G401 (cell line): ENCODE results near the gene OR8A1. TPM values are rescaled to one million over a fixed set of nuclear protein-coding genes. Genes with fewer than 3 reads are reported as not detected.

Experiments used
- DNase-seq: peaks from one replicate; pipeline ENCODE4 v3.0.0-alpha.2; 2015; ENCODE audit warnings: low spot score
- in situ Hi-C: cut with HindIII; loops from 2 replicates; pipeline ENCODE4 v1.10.0; 2016; ENCODE audit warnings: low sequenced_read_pairs, mixed read lengths
- total RNA-seq: library from RNA; depleted of rRNA; stranded (reverse); fragments of >200 nt; shearing (Covaris generic); gene quantifications from 2 replicates; pipeline ENCODE4 v1.2.3, GENCODE V29; 2014; rRNA removed

The OR8A1 gene
- total RNA-seq = not detected in 2 replicates

DNA sequence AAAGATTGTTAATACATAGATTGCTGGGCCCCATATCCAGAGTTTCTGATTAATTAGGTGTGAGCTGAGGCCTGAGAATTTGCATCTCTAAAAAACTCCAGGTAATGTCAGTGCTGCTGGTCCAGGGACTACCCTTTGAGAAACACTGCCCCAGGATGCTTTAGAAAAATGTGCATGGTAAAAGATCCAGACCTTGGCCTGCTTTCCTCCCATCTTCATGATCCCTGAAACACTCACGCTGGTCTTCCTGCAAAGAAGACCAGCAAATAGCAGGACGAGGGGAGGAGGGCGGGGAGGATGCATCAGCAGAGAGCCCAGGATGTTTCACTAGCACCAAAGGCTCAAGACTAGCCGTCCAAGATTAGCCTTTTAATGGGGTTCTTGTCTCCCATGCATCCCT, at the start of gene OR8A1:
OR8A1 (plus strand) TSS at position 301 of the 400 bp plus-strand sequence. CDS start 123 bp downstream, outside the sequence.
- DNase-seq = no peak
- in situ Hi-C loops = no loop called here

DNA sequence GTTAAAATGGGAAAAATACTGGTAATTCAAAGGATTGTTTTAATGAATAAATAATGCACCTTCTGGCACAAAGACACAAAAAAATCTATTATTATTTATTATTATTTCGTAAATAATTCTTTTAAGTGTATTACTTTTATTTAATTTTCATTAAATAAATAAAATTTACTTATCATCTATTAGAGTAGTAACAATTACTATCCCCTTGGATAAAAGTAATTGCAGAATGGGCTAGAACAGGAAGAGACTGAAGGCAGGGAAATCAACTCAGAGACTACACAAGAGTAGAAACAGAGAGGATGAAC, 49.3 kb upstream of the OR8A1 start:
- no peak for DNase-seq
- in situ Hi-C loops = no loop called here

DNA sequence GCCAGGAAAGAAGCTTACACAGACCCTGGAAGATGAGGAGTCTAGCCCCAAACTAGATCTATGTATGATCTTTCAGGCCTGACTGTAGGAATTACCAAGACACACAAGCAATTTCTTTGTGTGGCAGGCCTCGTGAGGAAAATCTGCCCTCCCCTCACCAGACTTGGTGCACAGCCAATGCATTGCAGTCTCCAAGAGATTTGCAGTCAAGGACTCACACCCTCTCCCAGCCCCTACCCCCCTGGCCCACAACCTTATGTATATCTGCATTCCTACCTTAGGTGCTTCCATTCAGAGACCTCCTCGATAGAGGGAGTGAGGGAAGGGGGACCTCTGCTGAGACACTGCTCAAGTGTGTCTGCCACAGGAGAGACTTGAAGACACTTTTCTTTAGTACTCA, 36.2 kb upstream of the OR8A1 start:
- in situ Hi-C loops = no loop called here
- no peak for DNase-seq

GRCh38 chr11:124534051-124534450, 35.7 kb upstream of the OR8A1 start:
- in situ Hi-C loops = no loop called here
- DNase-seq = no peak

DNA sequence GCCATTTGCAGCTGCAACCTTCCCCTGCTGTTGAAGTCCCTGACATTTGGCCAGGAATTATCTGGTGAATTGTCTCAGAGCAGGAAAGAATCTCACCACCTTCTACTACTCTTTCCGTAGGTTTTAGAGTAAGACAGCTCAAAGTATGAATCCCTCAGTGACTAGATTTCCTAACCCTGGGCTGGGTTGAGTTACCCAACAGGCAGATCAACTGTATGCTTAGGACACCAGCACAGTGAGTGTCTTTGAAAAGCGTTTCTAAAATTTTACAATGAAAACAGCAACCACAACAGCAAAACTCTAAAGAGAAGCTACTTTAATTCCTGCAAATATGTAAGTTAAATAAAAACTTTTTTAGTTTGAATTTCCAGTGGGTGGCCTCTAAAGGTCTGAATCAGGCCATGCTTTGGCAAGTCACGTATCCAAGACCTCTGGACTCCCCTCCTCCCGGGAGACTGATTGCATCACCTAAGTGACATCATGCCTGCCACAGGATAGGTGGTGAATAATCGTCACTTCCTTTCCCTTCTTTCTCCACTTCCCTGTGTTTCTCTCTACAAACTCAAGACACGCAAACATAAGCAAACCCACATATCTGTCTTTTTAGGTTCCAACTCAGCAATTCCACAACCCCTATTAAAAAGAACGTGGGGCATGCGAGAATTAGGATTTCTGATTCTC, 34.1 kb upstream of the OR8A1 start:
- in situ Hi-C loops = no loop called here
- DNase-seq = no peak

GRCh38 chr11:124536520-124536919, 33.3 kb upstream of the OR8A1 start:
- in situ Hi-C loops = no loop called here
- DNase-seq = no peak

DNA sequence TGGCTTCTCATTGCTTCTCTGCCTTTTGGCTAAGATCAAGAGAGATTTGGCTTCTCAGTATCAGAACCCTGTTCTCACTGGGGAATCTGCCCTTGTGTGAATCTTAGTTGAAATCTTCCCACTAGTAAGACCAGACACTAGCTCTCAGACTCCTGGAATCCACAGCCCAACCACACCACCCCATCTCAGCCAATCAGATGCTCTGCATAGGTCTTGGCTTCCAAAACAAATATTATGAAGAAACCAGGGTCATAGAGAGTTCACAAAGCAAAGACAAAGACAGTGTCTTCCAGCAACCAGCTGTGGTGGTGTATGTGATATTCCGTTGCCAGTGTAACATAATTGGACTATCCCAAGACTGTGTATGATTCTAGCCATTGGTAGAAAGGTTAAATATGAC, 31.8 kb upstream of the OR8A1 start:
- in situ Hi-C loops = no loop called here
- DNase-seq = no peak

DNA sequence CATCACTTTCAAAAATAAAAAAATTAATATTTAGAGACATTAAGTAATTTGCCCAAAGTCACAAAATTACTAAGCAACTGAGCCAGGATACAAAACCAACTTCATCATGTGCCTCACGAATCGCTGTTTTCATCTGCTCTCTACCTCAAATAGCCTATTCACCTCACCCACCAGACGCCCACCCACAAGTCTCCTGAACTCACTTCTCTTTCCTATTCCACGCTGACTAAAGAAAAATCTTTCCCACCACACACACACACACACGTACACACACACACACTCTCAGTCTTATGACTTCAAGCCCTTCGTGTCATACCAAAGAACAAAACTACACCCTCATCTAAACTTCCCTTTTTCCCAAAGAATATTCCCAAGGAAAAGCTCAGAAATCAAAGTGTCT, 28.6 kb upstream of the OR8A1 start:
- no peak for DNase-seq
- in situ Hi-C loops = no loop called here

- no peak for DNase-seq
- in situ Hi-C loops = no loop called here
Measured at GRCh38 chr11:124543145-124543544, 26.7 kb upstream of the OR8A1 start.

DNA sequence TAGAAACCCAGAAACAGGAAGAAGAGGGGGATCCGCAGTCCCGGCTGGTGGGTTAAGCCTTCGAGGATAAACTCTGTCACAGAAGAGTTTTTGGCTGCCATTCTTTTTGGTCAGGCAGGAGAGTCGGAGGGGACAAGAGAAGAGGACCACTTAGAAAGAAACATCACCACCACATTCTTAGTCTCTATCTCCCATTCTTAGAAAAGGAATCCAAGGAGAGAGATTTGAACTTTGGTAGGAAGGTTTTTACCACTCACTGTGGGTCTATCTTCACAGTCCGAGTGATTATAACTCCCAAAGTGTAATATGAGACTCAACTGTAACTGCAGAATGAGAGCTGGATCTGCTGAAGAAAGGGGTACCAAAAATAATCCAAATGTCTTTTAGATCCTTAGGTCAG, 26.2 kb upstream of the OR8A1 start, which contains the start of gene OR8B12:
OR8B12 (minus strand) TSS at position 101 of the 400 bp plus-strand sequence; CDS start at position 101, 0 bp downstream.
- in situ Hi-C loops = no loop called here

DNA sequence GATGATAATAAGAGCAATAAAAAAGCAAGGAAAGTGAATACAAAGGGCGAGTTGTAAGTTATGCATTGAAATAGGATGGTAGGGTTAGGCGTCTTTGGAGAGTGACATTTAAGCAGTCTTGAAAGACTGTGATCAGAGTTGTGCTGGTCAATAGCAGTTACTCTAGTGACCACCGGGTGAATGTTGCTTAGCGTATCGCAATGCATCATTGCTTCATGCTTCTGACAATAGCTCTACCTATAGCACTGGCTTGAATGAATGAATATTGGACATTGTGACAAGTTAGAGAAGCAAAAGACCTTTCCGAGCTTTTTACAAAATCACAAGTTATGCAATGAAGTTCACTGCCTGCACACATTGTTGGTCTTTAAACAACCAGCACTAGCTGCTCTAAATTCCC, 18.6 kb upstream of the OR8A1 start:
- DNase-seq = no peak
- in situ Hi-C loops = no loop called here

More for the DNA sequence above, 26.2 kb upstream of the OR8A1 start, which contains the start of gene OR8B12:
- no peak for DNase-seq

- in situ Hi-C loops = no loop called here
- no peak for DNase-seq
Measured at GRCh38 chr11:124551987-124552386, 17.8 kb upstream of the OR8A1 start.

- in situ Hi-C loops = no loop called here
- DNase-seq = no peak
Measured at GRCh38 chr11:124556828-124557227, 13.0 kb upstream of the OR8A1 start.

DNA sequence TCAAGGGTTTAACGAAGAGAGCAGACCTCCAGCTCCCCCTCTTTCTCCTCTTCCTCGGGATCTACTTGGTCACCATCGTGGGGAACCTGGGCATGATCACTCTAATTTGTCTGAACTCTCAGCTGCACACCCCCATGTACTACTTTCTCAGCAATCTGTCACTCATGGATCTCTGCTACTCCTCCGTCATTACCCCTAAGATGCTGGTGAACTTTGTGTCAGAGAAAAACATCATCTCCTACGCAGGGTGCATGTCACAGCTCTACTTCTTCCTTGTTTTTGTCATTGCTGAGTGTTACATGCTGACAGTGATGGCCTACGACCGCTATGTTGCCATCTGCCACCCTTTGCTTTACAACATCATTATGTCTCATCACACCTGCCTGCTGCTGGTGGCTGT, 363 bp downstream of the OR8A1 start:
- in situ Hi-C loops = no loop called here
- no peak for DNase-seq

DNA sequence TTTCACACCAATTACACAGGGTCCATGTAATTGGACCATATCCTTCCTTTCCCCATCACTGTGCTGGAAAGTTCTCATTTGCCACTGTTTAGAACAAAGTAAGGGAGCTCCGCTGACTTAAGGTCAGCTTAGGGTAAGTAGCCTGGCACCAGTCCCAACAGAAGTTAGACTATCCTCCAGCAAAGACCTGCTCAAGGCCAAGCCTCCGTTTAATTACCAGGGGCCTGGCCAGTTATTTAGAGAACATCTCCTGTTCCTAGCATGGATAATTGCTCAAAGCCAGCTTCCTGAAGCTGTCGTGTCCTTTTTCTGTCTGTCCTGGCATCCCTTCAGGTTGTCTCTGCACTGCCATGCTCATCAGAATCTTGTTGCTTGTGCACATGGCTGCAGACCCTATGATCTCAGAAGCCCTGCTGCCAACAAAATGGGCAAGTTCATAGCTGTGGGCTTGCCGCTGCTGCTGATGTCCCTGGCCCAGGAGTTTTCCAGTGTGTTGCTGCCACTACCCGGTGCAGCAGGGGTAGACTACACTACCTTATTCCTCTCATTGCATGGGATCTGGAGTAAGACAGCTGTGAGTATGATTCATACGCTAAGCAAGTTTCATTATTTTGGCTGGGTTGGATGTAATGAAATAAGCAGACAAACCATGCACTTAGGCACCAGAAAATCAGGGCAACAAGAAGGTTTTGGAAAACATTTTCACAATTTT, 8.1 kb downstream of the OR8A1 start:
- in situ Hi-C loops = no loop called here
- no peak for DNase-seq

DNA sequence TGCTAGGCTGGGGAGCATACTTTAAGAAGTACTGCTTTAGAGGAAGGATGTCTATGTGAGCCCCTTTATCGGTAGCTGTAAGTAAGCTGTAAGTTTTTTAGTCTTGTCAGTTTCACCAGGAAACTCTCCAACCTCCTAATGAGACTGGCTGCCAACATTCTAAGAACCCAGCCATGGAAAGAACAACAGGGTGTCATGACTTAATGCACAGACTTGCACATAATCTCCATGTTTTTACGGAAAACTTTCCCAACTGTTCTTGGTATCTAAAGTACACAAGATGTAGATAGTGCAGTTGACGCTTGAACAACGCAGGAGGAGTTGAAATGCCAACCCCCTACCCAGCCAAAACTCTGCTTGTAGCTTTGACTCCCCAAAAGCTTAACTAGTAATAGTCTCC, 9.0 kb downstream of the OR8A1 start:
- no peak for DNase-seq
- in situ Hi-C loops = no loop called here

GRCh38 chr11:124581817-124582216, 12.0 kb downstream of the OR8A1 start:
- no peak for DNase-seq
- in situ Hi-C loops = no loop called here

- in situ Hi-C loops = no loop called here
- no peak for DNase-seq
Measured at GRCh38 chr11:124582565-124582964, 12.8 kb downstream of the OR8A1 start.

GRCh38 chr11:124583781-124584180, 14.0 kb downstream of the OR8A1 start:
- DNase-seq = no peak
- in situ Hi-C loops = no loop called here

DNA sequence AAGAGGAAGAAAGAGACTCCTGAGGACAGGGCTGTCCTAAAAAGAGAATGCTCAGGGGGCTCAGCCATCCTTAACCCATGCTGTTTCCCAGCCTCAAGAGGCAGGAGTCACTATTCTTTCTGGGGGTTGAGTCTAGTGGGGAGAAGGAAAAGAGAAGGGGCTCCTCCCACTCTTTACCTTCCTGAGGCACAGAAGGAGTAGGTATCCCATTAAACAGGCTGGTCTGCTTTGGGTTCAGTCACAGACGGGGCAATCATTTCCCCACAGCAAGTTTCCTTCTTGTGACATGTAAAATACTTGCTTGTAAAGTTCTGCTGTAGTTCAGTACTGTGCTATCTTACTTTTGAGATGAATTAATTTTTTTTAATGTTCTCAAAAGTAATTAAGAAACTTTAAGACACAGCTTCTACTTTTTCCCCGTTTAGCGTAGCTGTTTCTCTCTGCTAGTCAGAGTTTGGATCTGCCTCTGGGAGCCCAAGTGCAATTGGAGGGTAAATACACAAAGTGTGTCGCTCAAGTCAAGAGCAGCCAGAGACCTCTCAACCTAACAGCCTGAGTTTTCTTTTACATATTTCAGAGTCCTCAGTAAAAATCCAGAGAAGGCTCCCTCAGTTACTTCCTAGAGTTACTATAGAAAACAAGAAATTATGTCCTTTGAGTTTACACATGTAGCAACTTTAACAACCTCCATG, 15.0 kb downstream of the OR8A1 start:
- no peak for DNase-seq
- in situ Hi-C loops = no loop called here
